CD14-positive monocyte (primary cell): Measurements from ENCODE around the gene TNXB. TPM values are rescaled to one million over a fixed set of nuclear protein-coding genes. Genes with fewer than 3 reads are reported as not detected.

Experiments
- DNase-seq, 3 donors: peaks; one replicate each; pipeline ENCODE4 v3.0.0-alpha.2; 2011 to 2022
- H2AFZ ChIP-seq: 2 replicates; pipeline ENCODE4 v1.6.0; 2012; ENCODE audit warnings: mild to moderate bottlenecking, low read depth, low read length, inconsistent platforms; ENCODE audit not compliant: insufficient read depth, poor library complexity, severe bottlenecking
- H3K27ac ChIP-seq, 2 donors: 1 replicate in 1 of 2; 2 replicates in 1 of 2; pipeline ENCODE4 v1.5.1; 2012 to 2013; ENCODE audit warnings: low read length in 2 of 2, control low read depth in 1 of 2, inconsistent platforms in 1 of 2, low read depth in 1 of 2, mild to moderate bottlenecking in 1 of 2
- H3K27me3 ChIP-seq, 2 donors: one replicate each; pipeline versions ENCODE4 v1.6.0 to v1.6.1; 2011 to 2013; ENCODE audit warnings: low read length in 2 of 2; ENCODE audit not compliant: control insufficient read depth in 2 of 2, insufficient read depth in 2 of 2
- H3K36me3 ChIP-seq, 2 donors: replicated peaks in 1 of 2; 1 replicate in 1 of 2; 2 replicates in 1 of 2; pipeline versions ENCODE4 v1.5.1 to v1.6.1; 2012 to 2013; ENCODE audit warnings: low read length in 2 of 2, control low read depth in 1 of 2, inconsistent platforms in 1 of 2, mild to moderate bottlenecking in 1 of 2; ENCODE audit not compliant: insufficient read depth in 2 of 2, control insufficient read depth in 1 of 2
- H3K4me1 ChIP-seq, 2 donors: 1 replicate in 1 of 2; 2 replicates in 1 of 2; pipeline versions ENCODE4 v1.5.1 to v1.6.1; 2012 to 2013; ENCODE audit warnings: low read length in 2 of 2, control low read depth in 1 of 2, inconsistent platforms in 1 of 2, mild to moderate bottlenecking in 1 of 2, moderate library complexity in 1 of 2; ENCODE audit not compliant: insufficient read depth in 2 of 2, control insufficient read depth in 1 of 2
- H3K4me2 ChIP-seq: replicated peaks from 2 replicates; pipeline ENCODE3; 2012; ENCODE audit warnings: low read length, moderate library complexity, mild to moderate bottlenecking; ENCODE audit not compliant: poor library complexity, severe bottlenecking; ENCODE audit errors: extremely low read depth
- H3K4me3 ChIP-seq, 3 experiments: fragments of 200-600 bp in 1 of 3; sonication (generic) in 1 of 3; replicated peaks in 1 of 3; 1 replicate in 2 of 3; 2 replicates in 1 of 3; pipeline ENCODE4 v1.5.1; 2011 to 2013; ENCODE audit warnings: low read length in 3 of 3, mild to moderate bottlenecking in 3 of 3, control low read depth in 2 of 3, low read depth in 2 of 3, inconsistent platforms in 1 of 3, moderate library complexity in 1 of 3
- H3K79me2 ChIP-seq: 2 replicates; pipeline ENCODE4 v1.6.0; 2012; ENCODE audit warnings: mild to moderate bottlenecking, control low read depth, inconsistent platforms, low read length, moderate library complexity; ENCODE audit not compliant: insufficient read depth
- H3K9ac ChIP-seq: 2 replicates; pipeline ENCODE4 v1.6.0; 2017; ENCODE audit warnings: low read length, mild to moderate bottlenecking; ENCODE audit not compliant: insufficient read depth, poor library complexity, severe bottlenecking
- H3K9me3 ChIP-seq, 2 donors: replicated peaks in 1 of 2; 1 replicate in 1 of 2; 2 replicates in 1 of 2; pipeline versions ENCODE4 v1.5.1 to v1.6.1; 2012 to 2013; ENCODE audit warnings: low read length in 2 of 2, control low read depth in 1 of 2; ENCODE audit not compliant: control insufficient read depth in 1 of 2, insufficient read depth in 1 of 2
- H4K20me1 ChIP-seq: 2 replicates; pipeline ENCODE4 v1.6.0; 2012; ENCODE audit warnings: mild to moderate bottlenecking, low read length, control low read depth, moderate library complexity; ENCODE audit not compliant: insufficient read depth
- H3K27ac Mint-ChIP-seq, 7 donors: one replicate each; pipeline ENCODE4 v1.8.0; 2020; ENCODE audit warnings: mild to moderate bottlenecking in 7 of 7, mixed read lengths in 7 of 7, moderate library complexity in 6 of 7, inconsistent platforms in 2 of 7
- H3K27me3 Mint-ChIP-seq, 3 donors: one replicate each; pipeline ENCODE4 v1.8.0; 2021 to 2022; ENCODE audit warnings: low read depth in 3 of 3, mild to moderate bottlenecking in 3 of 3, mixed read lengths in 3 of 3, moderate library complexity in 3 of 3, inconsistent platforms in 1 of 3
- H3K36me3 Mint-ChIP-seq, 2 donors: one replicate each; pipeline ENCODE4 v1.8.0; 2020; ENCODE audit warnings: mixed read lengths in 2 of 2, inconsistent platforms in 1 of 2, mild to moderate bottlenecking in 1 of 2
- H3K4me1 Mint-ChIP-seq: one replicate; pipeline ENCODE4 v1.8.0; 2020; ENCODE audit warnings: mild to moderate bottlenecking, mixed read lengths
- H3K4me3 Mint-ChIP-seq, 2 donors: one replicate each; pipeline ENCODE4 v1.8.0; 2020; ENCODE audit warnings: mild to moderate bottlenecking in 2 of 2, mixed read lengths in 2 of 2, moderate library complexity in 1 of 2
- H3K9me3 Mint-ChIP-seq, 7 donors: one replicate each; pipeline ENCODE4 v1.8.0; 2020 to 2022; ENCODE audit warnings: mixed read lengths in 7 of 7, mild to moderate bottlenecking in 6 of 7, moderate library complexity in 6 of 7, inconsistent platforms in 2 of 7
- CTCF ChIP-seq: fragments of 200-600 bp; IDR thresholded peaks from one replicate; pipeline ENCODE4 v1.8.0; 2022; ENCODE audit warnings: antibody characterized with exemption, mild to moderate bottlenecking
- WGBS: methylation state at CpG from one replicate; pipeline ENCODE4 v1.1.5; 2013; ENCODE audit warnings: missing lambda C conversion rate; ENCODE audit not compliant: insufficient coverage; 5-methylcytosine and 5-hydroxymethylcytosine counted together
- intact Hi-C, 2 donors: fragments of 100-400 bp; cut with micrococcal nuclease; formaldehyde crosslinking; loops; one replicate each; pipeline versions ENCODE4 v1.15.0 to v1.15.1; 2023
- polyA plus RNA-seq, 3 donors: library from polyadenylated mRNA; depleted of rRNA in 1 of 3; unstranded in 2 of 3; stranded (reverse) in 1 of 3; fragments of 300-500 nt in 2 of 3; fragments of >200 nt in 1 of 3; fragmentation: Illumina TruSeq in 2 of 3; gene quantifications; 1 replicate in 2 of 3; 2 replicates in 1 of 3; pipeline ENCODE4 v1.2.3, GENCODE V29; 2012 to 2021

The TNXB gene
- polyA plus RNA-seq, 3 donors = 1.2 TPM; not detected in 2

DNA sequence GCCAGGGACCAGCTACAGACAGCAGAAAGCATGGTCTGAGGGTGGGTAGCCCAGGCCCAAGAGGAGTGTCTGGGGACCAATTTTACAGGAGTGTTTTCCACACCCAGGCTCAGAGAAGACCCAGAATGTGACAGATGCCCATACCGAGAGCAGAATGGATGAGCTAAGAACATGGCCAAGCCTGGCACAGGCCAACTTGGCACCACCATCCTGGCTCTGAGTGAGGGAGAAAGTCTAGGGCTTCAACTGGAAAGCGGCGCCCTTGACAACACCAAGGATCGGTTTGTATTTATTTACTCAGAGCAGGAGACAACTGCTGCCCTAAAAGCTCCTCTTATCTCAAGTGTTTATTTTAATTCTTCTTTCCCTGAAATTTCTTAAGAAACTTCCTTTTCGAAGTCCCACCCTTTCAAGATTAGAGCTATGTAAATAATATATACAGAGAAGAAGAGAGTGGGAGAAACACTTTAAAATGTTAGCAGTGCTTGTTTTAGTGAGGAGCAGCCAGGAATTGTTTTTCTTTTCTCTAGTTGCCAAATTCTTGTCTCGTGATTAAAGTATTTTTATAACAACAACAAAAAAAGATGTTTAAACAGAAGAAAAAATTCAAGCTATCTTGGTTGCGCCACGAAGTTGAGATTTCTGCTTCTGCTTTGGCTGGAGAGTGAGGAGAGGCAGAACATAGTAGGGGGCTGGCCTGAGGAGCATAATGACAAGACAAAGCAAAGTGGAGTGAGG is 16.2 kb downstream of the TNXB start:
- Mint-ChIP-seq H3K9me3 (peaks cover 0 to 7% (median 0%) of the 10 kb centered on the region in 7 donors), H3K36me3 (no peaks in the 10 kb centered on the region), H3K27ac (no peak overlapping the region), H3K4me1 (peaks cover 4% of the 10 kb centered on the region), H3K4me3 (no peak overlapping the region), H3K27me3 (peaks cover 46 to 70% (median 59%) of the 10 kb centered on the region in 3 donors)
- Histone ChIP-seq H3K9ac (no peak overlapping the region), H3K9me3 (peaks cover 0 to 13% of the 10 kb centered on the region in 2 donors), H3K4me2 (no peak overlapping the region), H3K4me1 (no peaks in the 10 kb centered on the region), H2AFZ (no peak overlapping the region), H3K79me2 (no peaks in the 10 kb centered on the region), H3K27me3 (peaks cover 20 to 46% of the 10 kb centered on the region in 2 donors), H4K20me1 (no peaks in the 10 kb centered on the region), H3K27ac (no peak overlapping the region), H3K36me3 (no peaks in the 10 kb centered on the region), H3K4me3 (no peak overlapping the region)
- WGBS = 90% methylated on average over 3 of the region's 8 CpGs
- intact Hi-C loops = no loop called here
- no peak for TF ChIP-seq CTCF
- no peak for DNase-seq

DNA sequence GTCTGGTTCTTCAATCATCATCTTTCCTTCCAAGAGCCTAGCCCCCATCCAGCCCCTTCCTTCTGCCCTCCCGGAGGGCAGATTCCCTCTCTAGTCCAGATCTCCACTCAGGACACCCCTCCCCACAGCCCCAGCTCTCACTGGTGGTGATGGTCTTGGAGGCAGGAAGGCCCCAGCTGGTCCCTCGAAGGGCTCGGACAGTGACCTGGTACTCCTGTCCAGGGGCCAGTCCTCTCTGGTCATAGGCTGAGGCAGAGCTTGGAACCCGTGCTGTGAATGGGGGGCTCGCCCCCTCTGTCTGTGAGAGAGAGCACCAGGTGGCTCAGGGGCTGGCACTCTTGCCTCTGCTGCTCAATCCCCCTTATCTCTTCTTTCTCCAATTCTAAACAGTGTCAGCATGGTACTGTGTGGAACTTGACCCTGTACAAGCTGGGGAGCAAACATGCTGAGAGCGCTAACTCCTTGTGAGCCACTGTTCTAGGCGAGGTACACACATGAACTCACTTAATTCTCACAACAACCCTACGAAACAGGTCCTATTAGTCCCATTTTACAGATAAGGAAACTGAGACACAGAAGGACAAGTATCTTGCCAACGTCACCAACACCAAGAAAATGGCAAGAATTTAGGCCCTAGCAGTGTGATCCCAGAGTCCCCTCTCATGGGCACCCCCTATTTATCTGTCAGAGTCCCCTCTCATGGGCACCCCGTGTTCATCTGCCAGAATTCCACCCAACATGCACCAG is 19.9 kb downstream of the TNXB start:
- Histone ChIP-seq H2AFZ (no peak overlapping the region), H4K20me1 (no peaks in the 10 kb centered on the region), H3K9ac (no peak overlapping the region), H3K4me1 (no peaks in the 10 kb centered on the region), H3K79me2 (no peaks in the 10 kb centered on the region), H3K27ac (no peak overlapping the region), H3K4me2 (no peak overlapping the region), H3K36me3 (no peaks in the 10 kb centered on the region), H3K4me3 (no peak overlapping the region), H3K27me3 (peaks cover 10 to 35% of the 10 kb centered on the region in 2 donors), H3K9me3 (no peaks in the 10 kb centered on the region)
- Mint-ChIP-seq H3K27ac (peak overlapping the region in 1 of 7 donors; percentile 40), H3K4me1 (no peaks in the 10 kb centered on the region), H3K4me3 (peak overlapping the region; percentile 37 to 43), H3K36me3 (no peaks in the 10 kb centered on the region), H3K9me3 (peaks cover 0 to 5% (median 0%) of the 10 kb centered on the region in 7 donors), H3K27me3 (peaks cover 37 to 68% (median 45%) of the 10 kb centered on the region in 3 donors)
- intact Hi-C loops = no loop called here
- DNase-seq = no peak
- no peak for TF ChIP-seq CTCF
- 93% methylated on average over 7 of the region's 10 CpGs for WGBS
